ENCODE results near the gene RPIA. TPM values are rescaled to one million over a fixed set of nuclear protein-coding genes. Genes with fewer than 3 reads are reported as not detected.
A peak's percentile ranks its signal among the peaks of the same experiment; 100 is the strongest.
"Not testable (repeated sequence)": the region's sequence is repeated elsewhere in the genome, so short reads cannot be mapped to it uniquely, and the experiment has no call there.

Gene RPIA
- total RNA-seq, 4 donors from 2014 or later = 7.9 to 20.5 (median 10.9) TPM

DNA sequence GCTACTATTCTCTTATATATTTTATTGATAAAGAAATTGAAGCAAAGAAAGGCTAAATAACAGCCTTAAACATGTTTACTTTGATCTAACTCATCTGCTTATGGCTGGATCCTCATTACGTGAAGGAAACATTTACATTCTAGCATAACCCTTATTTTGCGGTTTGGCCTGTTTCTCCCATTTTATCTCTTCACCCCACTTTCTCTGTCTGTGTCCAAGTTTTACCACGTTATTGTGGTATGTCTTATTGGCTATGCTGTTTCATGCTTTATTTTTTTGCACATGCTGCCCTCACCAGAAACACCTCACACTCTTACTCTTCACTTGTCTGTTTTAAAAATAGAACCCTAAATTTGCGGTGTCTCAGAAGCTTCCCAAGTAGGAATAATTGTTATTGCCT, 78.5 kb downstream of the RPIA start:
- ATAC-seq (ENCODE audit: low FRiP score) (no peak), DNase-seq (ENCODE audit: low spot score) (no peak)
- no peak for TF ChIP-seq CTCF (IDR thresholded peaks at IDR 0.05)

DNA sequence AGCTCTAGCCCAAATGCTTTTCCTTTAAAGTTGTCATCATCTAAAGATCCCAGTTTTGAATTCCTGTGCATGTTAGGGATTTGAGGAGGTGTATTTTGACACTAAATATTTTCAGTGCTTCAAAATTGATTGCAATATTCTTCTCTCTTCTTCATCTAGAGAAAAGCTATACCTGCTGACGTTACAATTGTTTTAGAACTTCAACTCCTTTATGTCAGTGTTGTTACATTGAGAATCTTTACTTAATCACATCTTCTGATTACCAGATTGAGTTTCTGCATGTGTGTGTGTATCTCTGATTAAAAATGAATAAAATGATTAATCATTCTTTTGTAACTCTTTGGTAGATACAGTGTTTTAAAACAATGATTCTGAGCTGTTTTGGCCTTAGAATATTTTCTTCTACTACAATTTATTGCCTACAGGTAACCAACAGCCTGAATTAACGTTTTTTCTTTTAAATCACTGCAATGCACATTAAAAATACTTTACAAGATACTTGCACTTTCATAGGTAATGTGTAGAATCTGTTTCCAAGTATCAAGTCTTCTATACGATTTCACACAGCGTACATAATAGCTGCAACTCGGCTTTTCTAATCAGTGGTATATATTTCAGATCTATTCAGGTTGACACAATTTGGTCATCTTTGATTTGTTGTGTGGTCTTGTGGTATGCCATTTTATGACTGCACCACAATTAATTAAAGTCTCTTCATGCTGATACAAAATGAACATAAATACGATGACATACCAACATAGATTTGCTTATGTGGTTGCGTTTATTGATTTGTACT, 82.0 kb downstream of the RPIA start:
- DNase-seq (ENCODE audit: low spot score) = not testable (repeated sequence)
- peak; percentile 76 for ATAC-seq (ENCODE audit: low FRiP score)

GRCh38 chr2:88789213-88789612, 97.7 kb downstream of the RPIA start:
- ATAC-seq (ENCODE audit: low FRiP score); DNase-seq (ENCODE audit: low spot score): not testable (repeated sequence)

DNA sequence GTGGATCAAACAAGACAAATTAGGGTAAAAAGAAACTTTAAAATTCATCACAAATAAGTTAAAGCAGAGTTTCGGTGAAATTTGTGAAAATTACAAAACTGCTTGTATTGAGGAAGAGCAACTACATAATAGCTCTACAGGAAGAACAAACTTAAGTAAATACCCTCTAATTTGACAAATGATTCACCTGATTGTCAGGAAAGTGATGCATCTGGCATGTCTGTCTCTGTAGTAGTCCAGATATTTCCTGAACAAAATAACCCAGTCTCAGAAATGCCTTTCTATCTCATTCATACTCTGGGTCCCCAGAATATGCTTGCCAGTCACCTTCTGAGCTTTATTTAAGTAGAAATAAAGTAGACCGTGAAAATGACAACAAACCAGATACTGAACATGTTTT, 104.5 kb downstream of the RPIA start:
- not testable (repeated sequence) for ATAC-seq (ENCODE audit: low FRiP score); DNase-seq (ENCODE audit: low spot score)

DNA sequence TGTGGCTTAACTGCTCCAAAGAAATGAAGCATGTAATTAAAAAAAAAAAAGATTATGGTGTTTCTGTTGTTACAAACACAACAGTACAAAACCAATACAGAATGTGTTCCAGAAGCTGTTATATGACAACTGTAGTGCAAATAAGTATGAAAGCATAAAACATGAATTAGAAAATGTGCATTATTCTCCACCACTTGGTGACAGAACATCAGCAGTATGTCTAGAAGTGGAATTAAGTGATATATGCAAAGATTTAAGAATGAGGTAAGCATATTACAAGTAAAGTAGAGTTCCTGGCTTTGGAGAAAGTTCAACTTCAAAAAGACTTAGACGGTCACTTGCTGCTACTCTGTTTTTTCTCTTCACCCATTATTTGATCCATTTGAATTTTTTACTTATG, 105.0 kb downstream of the RPIA start:
- not testable (repeated sequence) for ATAC-seq (ENCODE audit: low FRiP score); DNase-seq (ENCODE audit: low spot score)

GRCh38 chr2:88797164-88797563, 105.7 kb downstream of the RPIA start:
- DNase-seq (ENCODE audit: low spot score); ATAC-seq (ENCODE audit: low FRiP score): not testable (repeated sequence)

Other genes starting within 250 kb of the RPIA start
- gene FOXI3, start 239.0 kb upstream of the RPIA start, total RNA-seq = not detected
- 10 to 100 TPM; 15.9 to 41.6 (median 21.5) TPM for gene EIF2AK3, start 64.2 kb upstream of the RPIA start, total RNA-seq